SK-N-SH (cell line): ENCODE data around the gene TERT.

ENCODE experiments used
- SMC3 ChIP-seq: IDR thresholded peaks from 2 replicates; pipeline ENCODE4 v1.6.1; 2012; ENCODE audit warnings: low read depth, low read length, improper control_type of control experiment
- TF ChIP-seq, protein P1 (sequence below): fragments of 200-600 bp; sonication (generic); IDR thresholded peaks from 2 replicates; pipeline ENCODE4 v1.6.1; 2017; ENCODE audit warnings: antibody characterized with exemption, mild to moderate bottlenecking, moderate library complexity

DNA sequence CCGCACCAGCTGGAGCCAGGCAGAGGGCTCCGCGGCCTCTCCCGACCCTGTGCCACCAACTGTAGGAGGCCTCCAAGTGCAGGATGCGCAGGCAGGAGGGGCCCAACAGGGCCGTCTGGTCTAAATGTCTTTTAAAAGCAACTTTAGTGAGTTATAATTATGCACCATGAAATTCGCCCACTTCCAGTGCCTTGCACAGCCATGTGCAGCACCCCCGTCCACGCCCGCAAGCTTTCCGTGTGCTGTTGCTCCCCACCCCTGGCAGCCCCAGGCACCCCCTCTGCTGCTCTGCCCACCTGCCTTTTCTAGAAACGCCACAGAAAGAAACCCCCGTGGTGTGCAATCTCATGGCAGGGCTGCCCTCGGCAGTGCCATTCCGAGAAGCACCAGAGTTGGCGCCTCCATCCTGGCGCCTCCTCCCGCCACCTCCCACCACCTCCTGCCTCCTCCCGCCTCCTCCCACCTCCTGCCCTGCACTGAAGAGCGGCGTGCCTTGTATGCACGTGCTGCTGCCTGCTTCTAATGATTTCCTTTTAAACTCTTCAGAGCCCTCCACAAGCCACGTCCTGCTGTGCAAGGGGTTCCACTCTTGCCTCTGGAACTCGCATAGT, 77.2 kb downstream of the TERT start:
- no peak for TF ChIP-seq SMC3
- TF ChIP-seq, protein P1, sequence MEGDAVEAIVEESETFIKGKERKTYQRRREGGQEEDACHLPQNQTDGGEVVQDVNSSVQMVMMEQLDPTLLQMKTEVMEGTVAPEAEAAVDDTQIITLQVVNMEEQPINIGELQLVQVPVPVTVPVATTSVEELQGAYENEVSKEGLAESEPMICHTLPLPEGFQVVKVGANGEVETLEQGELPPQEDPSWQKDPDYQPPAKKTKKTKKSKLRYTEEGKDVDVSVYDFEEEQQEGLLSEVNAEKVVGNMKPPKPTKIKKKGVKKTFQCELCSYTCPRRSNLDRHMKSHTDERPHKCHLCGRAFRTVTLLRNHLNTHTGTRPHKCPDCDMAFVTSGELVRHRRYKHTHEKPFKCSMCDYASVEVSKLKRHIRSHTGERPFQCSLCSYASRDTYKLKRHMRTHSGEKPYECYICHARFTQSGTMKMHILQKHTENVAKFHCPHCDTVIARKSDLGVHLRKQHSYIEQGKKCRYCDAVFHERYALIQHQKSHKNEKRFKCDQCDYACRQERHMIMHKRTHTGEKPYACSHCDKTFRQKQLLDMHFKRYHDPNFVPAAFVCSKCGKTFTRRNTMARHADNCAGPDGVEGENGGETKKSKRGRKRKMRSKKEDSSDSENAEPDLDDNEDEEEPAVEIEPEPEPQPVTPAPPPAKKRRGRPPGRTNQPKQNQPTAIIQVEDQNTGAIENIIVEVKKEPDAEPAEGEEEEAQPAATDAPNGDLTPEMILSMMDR = no peak
